Ovary (tissue), 9 donors: Measurements from ENCODE around the gene VAPB. TPM values are rescaled to one million over a fixed set of nuclear protein-coding genes. Genes with fewer than 3 reads are reported as not detected.

ENCODE experiments used
- DNase-seq, 5 donors: peaks; one replicate each; pipeline ENCODE4 v3.0.0-alpha.2; 2019 to 2020
- H3K27ac ChIP-seq, 2 donors: fragments of 200-600 bp; one replicate each; pipeline versions ENCODE4 v1.5.1 to v1.8.0; 2019 to 2022
- H3K27me3 ChIP-seq: fragments of 200-600 bp; one replicate; pipeline ENCODE4 v1.8.0; 2022
- H3K36me3 ChIP-seq: fragments of 200-600 bp; sonication (generic); one replicate; pipeline ENCODE4 v1.5.1; 2019
- H3K4me1 ChIP-seq: one replicate; pipeline ENCODE4 v1.8.1; 2013; ENCODE audit warnings: mild to moderate bottlenecking, moderate library complexity; ENCODE audit not compliant: insufficient read depth
- H3K4me3 ChIP-seq: fragments of 200-600 bp; sonication (generic); one replicate; pipeline ENCODE4 v1.5.1; 2017
- H3K9me3 ChIP-seq, 2 donors: fragments of 200-600 bp in 1 of 2; sonication (generic) in 1 of 2; one replicate each; pipeline versions ENCODE4 v1.5.1 to v1.8.1; 2013 to 2019; ENCODE audit warnings: mild to moderate bottlenecking in 1 of 2, moderate library complexity in 1 of 2
- EP300 ChIP-seq: sonication (generic); formaldehyde crosslinking; IDR thresholded peaks from one replicate; pipeline ENCODE4 v1.6.1; 2017; ENCODE audit warnings: antibody characterized with exemption
- POLR2A ChIP-seq: fragments of 450-650 bp; IDR thresholded peaks from one replicate; pipeline ENCODE4 v1.6.1; 2017; ENCODE audit warnings: antibody characterized with exemption, mild to moderate bottlenecking, moderate library complexity
- WGBS, 3 donors: extraction: QIAGEN DNeasy Blood & Tissue Kit in 1 of 3; methylation state at CpG; one replicate each; pipeline versions ENCODE4 v1.1.5 to v1.1.7; 2013 to 2017; 5-methylcytosine and 5-hydroxymethylcytosine counted together
- intact Hi-C, 4 donors: fragments of 100-400 bp; cut with DNase I; formaldehyde crosslinking; loops; one replicate each; pipeline versions ENCODE4 v1.11.0 to v1.15.1; 2022 to 2023
- polyA plus RNA-seq, 2 donors: library from polyadenylated mRNA; stranded (reverse); fragments of 200-250 nt in 1 of 2; fragments of 350-450 nt in 1 of 2; fragmentation: Illumina TruSeq in 1 of 2; extraction: RNeasy Lipid Tissue Mini Kit (QIAGEN cat#74804) in 1 of 2; gene quantifications; one replicate each; pipeline ENCODE4 v1.2.3, GENCODE V29; 2013 to 2014
- total RNA-seq, 7 donors: library from RNA; depleted of rRNA in 2 of 7; stranded (reverse); fragments of >200 nt in 2 of 7; fragmentation: NEBNext Ultra II Directional in 3 of 7; extraction: Animal tissue kit (Norgen Biotek cat#: 25700) in 3 of 7; gene quantifications; one replicate each; pipeline versions ENCODE4 v1.1.0 to v1.2.4, GENCODE V29; 2016 to 2023
- TF ChIP-seq, protein P1 (sequence below), 3 donors: fragments of 450-650 bp in 2 of 3; fragments of 200-600 bp in 1 of 3; IDR thresholded peaks; one replicate each; pipeline versions ENCODE4 v1.5.1 to v1.8.0; 2016 to 2022; ENCODE audit warnings: antibody characterized with exemption in 3 of 3, mild to moderate bottlenecking in 1 of 3
- donor health status: DM: no; HTN: no; CAD: no; lungs with moderate emphysema.
- donor health status: DM: no; HTN: no; CAD: no.
- donor health status: Bipolar disorder and iron deficiency.
- donor health status: DM: yes; HTN: yes; CAD: no.
- donor health status: DM: no; HTN: no; CAD: no.
- donor health status: DM: yes; HTN: yes; CAD: no.

VAPB gene
- total and polyA plus RNA-seq, 9 donors = 11.8 to 81.6 (median 47.5) TPM

DNA sequence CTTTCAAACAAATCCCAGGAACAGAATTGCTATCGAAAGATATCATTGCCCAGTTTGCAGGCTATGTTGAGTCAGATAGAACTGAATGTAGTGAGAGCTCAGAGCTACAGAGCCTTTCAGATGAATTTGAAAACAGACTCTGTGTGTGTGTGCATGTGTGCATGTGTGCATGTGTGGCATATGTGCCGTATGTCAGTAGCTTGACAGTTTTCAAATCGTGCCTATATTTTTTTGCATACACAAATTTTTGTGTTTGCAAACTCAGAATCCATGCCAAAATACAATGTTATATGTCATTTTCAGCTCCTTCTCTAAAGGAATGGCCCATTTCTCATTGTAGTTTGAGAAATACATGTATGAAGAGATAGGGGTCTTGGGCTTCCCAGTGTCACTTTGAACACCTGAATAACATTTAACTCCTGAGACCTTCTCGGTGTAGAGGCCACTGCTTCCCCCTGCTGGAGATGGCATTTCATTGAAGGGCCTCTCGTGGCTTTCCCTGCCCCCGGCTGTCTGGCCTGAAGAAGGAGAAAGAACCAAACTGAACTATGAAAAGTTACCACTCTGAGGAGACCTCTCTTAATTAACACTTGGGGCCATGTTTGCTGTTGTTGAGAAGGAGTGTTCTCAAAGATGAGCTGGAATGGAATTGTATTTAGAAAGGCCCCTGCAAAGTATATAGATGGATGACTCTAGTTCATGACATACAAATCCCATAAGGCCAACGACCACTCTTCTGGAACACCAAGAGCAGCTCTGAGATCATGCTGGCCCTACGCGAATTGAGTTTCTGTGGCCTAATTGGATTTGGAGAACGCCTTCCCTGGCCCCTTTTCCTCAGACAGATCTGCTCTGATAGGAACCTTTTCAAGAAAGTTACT is 58.7 kb downstream of the VAPB start:
- no peaks in the 10 kb centered on the region for H3K27me3 ChIP-seq
- WGBS, 3 donors = 83 to 90% (median 86%) methylated on average over 10 of the region's 10 CpGs
- peaks cover 8% of the 10 kb centered on the region for H3K4me1 ChIP-seq
- no peak for DNase-seq
- intact Hi-C loops = no loop called here
- H3K9me3 ChIP-seq = no peaks in the 10 kb centered on the region
- H3K4me3 ChIP-seq = no peak overlapping the region
- TF ChIP-seq, protein P1, sequence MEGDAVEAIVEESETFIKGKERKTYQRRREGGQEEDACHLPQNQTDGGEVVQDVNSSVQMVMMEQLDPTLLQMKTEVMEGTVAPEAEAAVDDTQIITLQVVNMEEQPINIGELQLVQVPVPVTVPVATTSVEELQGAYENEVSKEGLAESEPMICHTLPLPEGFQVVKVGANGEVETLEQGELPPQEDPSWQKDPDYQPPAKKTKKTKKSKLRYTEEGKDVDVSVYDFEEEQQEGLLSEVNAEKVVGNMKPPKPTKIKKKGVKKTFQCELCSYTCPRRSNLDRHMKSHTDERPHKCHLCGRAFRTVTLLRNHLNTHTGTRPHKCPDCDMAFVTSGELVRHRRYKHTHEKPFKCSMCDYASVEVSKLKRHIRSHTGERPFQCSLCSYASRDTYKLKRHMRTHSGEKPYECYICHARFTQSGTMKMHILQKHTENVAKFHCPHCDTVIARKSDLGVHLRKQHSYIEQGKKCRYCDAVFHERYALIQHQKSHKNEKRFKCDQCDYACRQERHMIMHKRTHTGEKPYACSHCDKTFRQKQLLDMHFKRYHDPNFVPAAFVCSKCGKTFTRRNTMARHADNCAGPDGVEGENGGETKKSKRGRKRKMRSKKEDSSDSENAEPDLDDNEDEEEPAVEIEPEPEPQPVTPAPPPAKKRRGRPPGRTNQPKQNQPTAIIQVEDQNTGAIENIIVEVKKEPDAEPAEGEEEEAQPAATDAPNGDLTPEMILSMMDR (IDR thresholded peaks at IDR 0.05) = no peak
- TF ChIP-seq EP300 = no peak
- TF ChIP-seq POLR2A = no peak
- H3K27ac ChIP-seq = no peak overlapping the region
- no peaks in the 10 kb centered on the region for H3K36me3 ChIP-seq

DNA sequence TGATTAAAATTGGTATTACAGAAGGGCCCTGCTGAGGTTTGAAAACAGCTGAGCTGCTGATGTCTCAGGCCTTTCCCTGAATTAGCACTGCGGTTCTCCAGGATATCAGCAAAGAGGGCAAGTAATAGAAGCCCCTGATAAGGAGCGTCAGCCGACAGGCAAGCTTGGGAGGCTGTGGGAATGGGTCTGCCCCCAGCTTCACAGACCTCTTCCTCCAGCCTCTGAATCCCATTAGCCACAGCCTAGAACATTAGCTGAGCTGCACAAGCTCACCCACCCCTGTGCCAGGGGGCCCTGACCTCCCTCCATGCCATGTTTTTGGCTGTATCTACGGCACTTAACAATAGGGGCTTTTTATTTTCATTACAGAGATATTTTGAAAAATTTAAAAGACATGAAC is 59.9 kb downstream of the VAPB start:
- H3K4me1 ChIP-seq = peaks cover 8% of the 10 kb centered on the region
- no peaks in the 10 kb centered on the region for H3K27me3 ChIP-seq
- no peak for DNase-seq
- no peak overlapping the region for H3K4me3 ChIP-seq
- intact Hi-C loops = no loop called here
- H3K9me3 ChIP-seq = no peaks in the 10 kb centered on the region
- no peak for TF ChIP-seq POLR2A
- TF ChIP-seq EP300 = no peak
- TF ChIP-seq, protein P1 (IDR thresholded peaks at IDR 0.05) = no peak
- no peaks in the 10 kb centered on the region for H3K36me3 ChIP-seq
- WGBS, 3 donors = 46 to 72% (median 53%) methylated on average over 4 of the region's 4 CpGs
- no peak overlapping the region for H3K27ac ChIP-seq

DNA sequence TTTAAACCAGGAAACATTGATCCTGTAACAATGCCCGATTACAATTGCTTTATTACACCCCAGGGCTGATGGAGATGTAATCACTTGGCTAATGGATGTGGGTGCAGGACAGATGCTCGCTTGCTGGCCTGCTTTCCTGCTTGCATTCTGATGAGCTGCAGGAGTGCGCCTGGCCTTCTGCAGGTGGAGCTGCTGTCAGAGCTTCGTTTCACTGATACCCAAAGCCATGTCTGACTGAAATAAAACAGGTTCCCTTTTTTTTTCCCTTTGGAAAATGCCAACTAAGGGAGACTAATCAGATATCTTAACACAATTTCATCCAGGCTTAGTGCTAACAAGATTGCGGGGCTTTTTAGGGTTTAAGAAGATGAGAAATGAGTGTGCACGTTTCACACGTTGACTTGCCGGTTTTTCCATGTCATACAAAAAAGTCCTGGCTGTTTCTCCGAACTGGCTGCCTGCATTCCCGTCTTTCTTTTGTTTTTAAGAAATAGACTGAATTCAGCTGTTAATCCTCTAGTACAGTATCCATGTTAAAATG is 60.7 kb downstream of the VAPB start:
- no peak for TF ChIP-seq EP300
- no peak for TF ChIP-seq POLR2A
- TF ChIP-seq, protein P1 (IDR thresholded peaks at IDR 0.05) = no peak
- Histone ChIP-seq H3K27ac (peak overlapping the region in 1 of 2 donors; percentile 20), H3K4me1 (peaks cover 10% of the 10 kb centered on the region), H3K36me3 (no peaks in the 10 kb centered on the region), H3K27me3 (no peaks in the 10 kb centered on the region), H3K9me3 (no peaks in the 10 kb centered on the region), H3K4me3 (no peak overlapping the region)
- DNase-seq = no peak
- intact Hi-C loops = no loop called here
- 26 to 44% (median 32%) methylated on average over 10 of the region's 10 CpGs for WGBS, 3 donors

DNA sequence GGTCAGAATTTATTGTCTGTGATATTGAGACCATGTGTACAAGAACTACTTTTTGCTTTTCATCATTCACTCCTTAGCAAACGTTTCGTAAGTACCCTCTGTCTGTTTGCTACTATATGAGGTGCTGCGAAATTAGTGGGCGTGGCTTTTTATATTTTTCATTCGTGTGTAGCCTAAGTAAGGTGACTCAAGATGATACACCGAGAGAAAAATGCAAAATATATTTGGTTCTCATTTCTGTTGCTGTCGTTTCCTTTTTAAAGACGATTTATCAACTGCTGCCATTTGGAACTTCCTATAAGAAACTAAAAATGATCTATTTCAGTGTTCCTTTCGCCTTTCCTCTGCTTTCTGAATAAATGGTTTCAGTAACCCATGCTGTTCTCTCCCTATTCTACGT is 61.2 kb downstream of the VAPB start:
- H3K4me3 ChIP-seq = no peak overlapping the region
- WGBS, 3 donors = 26 to 37% (median 30%) methylated on average over 10 of the region's 10 CpGs
- H3K36me3 ChIP-seq = no peaks in the 10 kb centered on the region
- peak overlapping the region in 1 of 2 donors; percentile 18 for H3K27ac ChIP-seq
- no peaks in the 10 kb centered on the region for H3K27me3 ChIP-seq
- H3K4me1 ChIP-seq = peaks cover 10% of the 10 kb centered on the region
- TF ChIP-seq, protein P1 (IDR thresholded peaks at IDR 0.05) = no peak
- no peak for TF ChIP-seq EP300
- TF ChIP-seq POLR2A = no peak
- no peaks in the 10 kb centered on the region for H3K9me3 ChIP-seq
- intact Hi-C loops = no loop called here
- no peak for DNase-seq
